H9 (cell line): ENCODE measurements around the gene LGALS8. TPM values are rescaled to one million over a fixed set of nuclear protein-coding genes. Genes with fewer than 3 reads are reported as not detected.

Experiments used
- DNase-seq: peaks from one replicate; pipeline ENCODE4 v3.0.0-alpha.2; 2017
- H2AFZ ChIP-seq: one replicate; pipeline ENCODE4 v1.6.1; 2013; ENCODE audit warnings: mild to moderate bottlenecking, low read length, control low read depth, moderate library complexity
- H2AK5ac ChIP-seq: 2 replicates; pipeline ENCODE4 v1.6.1; 2013; ENCODE audit warnings: low read length, control low read depth, mixed read lengths; ENCODE audit not compliant: insufficient read length
- H2BK120ac ChIP-seq: one replicate; pipeline ENCODE4 v1.6.1; 2013; ENCODE audit warnings: low read depth, mild to moderate bottlenecking, low read length, control low read depth, inconsistent platforms; ENCODE audit not compliant: poor library complexity, severe bottlenecking
- H2BK12ac ChIP-seq: 2 replicates; pipeline ENCODE4 v1.6.1; 2013; ENCODE audit warnings: low read length, control low read depth, mixed read lengths, low read depth; ENCODE audit not compliant: insufficient read length
- H2BK15ac ChIP-seq: 2 replicates; pipeline ENCODE4 v1.6.1; 2013; ENCODE audit warnings: low read depth, low read length, control low read depth
- H2BK20ac ChIP-seq: one replicate; pipeline ENCODE4 v1.6.1; 2013; ENCODE audit warnings: low read depth, mild to moderate bottlenecking, low read length, control low read depth, inconsistent platforms; ENCODE audit not compliant: poor library complexity, severe bottlenecking
- H2BK5ac ChIP-seq: 2 replicates; pipeline ENCODE4 v1.6.1; 2013; ENCODE audit warnings: low read length, control low read depth, mixed read lengths; ENCODE audit not compliant: insufficient read length
- H3K14ac ChIP-seq: 2 replicates; pipeline ENCODE4 v1.6.1; 2013; ENCODE audit warnings: low read length, control low read depth; ENCODE audit not compliant: insufficient read depth
- H3K18ac ChIP-seq: 2 replicates; pipeline ENCODE4 v1.6.1; 2013; ENCODE audit warnings: low read depth, mild to moderate bottlenecking, mixed read lengths, low read length, control low read depth; ENCODE audit not compliant: insufficient read length
- H3K23ac ChIP-seq: 2 replicates; pipeline ENCODE4 v1.6.1; 2013; ENCODE audit warnings: low read length, control low read depth, mixed read lengths, low read depth; ENCODE audit not compliant: insufficient read length
- H3K23me2 ChIP-seq: 2 replicates; pipeline ENCODE4 v1.6.1; 2013; ENCODE audit warnings: low read depth, mild to moderate bottlenecking, mixed read lengths, low read length, control low read depth; ENCODE audit not compliant: insufficient read length, poor library complexity, severe bottlenecking
- H3K27ac ChIP-seq: 2 replicates; pipeline ENCODE4 v1.5.1; 2013; ENCODE audit warnings: low read length, control low read depth, mixed read lengths, low read depth; ENCODE audit not compliant: insufficient read length
- H3K27me3 ChIP-seq: 2 replicates; pipeline ENCODE4 v1.6.1; 2013; ENCODE audit warnings: low read length, control low read depth, inconsistent platforms; ENCODE audit not compliant: insufficient read depth
- H3K4ac ChIP-seq: 2 replicates; pipeline ENCODE4 v1.6.1; 2013; ENCODE audit warnings: low read depth, mild to moderate bottlenecking, control low read depth, inconsistent platforms, low read length, moderate library complexity
- H3K4me1 ChIP-seq: 2 replicates; pipeline ENCODE4 v1.6.1; 2013; ENCODE audit warnings: low read length, control low read depth, inconsistent platforms; ENCODE audit not compliant: insufficient read depth
- H3K4me2 ChIP-seq: 2 replicates; pipeline ENCODE4 v1.6.1; 2013; ENCODE audit warnings: low read length, control low read depth, mixed read lengths; ENCODE audit not compliant: insufficient read length, insufficient read depth
- H3K56ac ChIP-seq: 2 replicates; pipeline ENCODE4 v1.6.1; 2013; ENCODE audit warnings: low read depth, mild to moderate bottlenecking, mixed read lengths, low read length, control low read depth; ENCODE audit not compliant: insufficient read length
- H3K79me1 ChIP-seq: 2 replicates; pipeline ENCODE4 v1.6.1; 2013; ENCODE audit warnings: low read depth, mild to moderate bottlenecking, moderate library complexity, low read length, control low read depth, inconsistent platforms; ENCODE audit not compliant: insufficient read depth, poor library complexity, severe bottlenecking
- H3K79me2 ChIP-seq: 2 replicates; pipeline ENCODE4 v1.6.1; 2013; ENCODE audit warnings: low read length, control low read depth, inconsistent platforms; ENCODE audit not compliant: insufficient read depth
- H3K9ac ChIP-seq: 2 replicates; pipeline ENCODE4 v1.6.1; 2013; ENCODE audit warnings: low read length, control low read depth, mixed read lengths; ENCODE audit not compliant: insufficient read length; ENCODE audit errors: extremely low read depth
- H3K9me3 ChIP-seq: one replicate; pipeline ENCODE4 v1.6.1; 2013; ENCODE audit warnings: low read depth, low read length, inconsistent platforms; ENCODE audit not compliant: control insufficient read depth
- H3T11ph ChIP-seq: one replicate; pipeline ENCODE4 v1.6.1; 2013; ENCODE audit warnings: mild to moderate bottlenecking, low read length, control low read depth, inconsistent platforms
- H4K20me1 ChIP-seq: one replicate; pipeline ENCODE4 v1.6.1; 2013; ENCODE audit not compliant: control insufficient read depth, insufficient read length, insufficient read depth
- H4K5ac ChIP-seq: 2 replicates; pipeline ENCODE4 v1.6.1; 2013; ENCODE audit warnings: low read depth, mild to moderate bottlenecking, mixed read lengths, low read length, control low read depth; ENCODE audit not compliant: insufficient read length
- H4K8ac ChIP-seq: replicated peaks from 2 replicates; pipeline ENCODE4 v1.6.1; 2013; ENCODE audit warnings: low read length, control low read depth, mixed read lengths, low read depth; ENCODE audit not compliant: insufficient read length
- H4K91ac ChIP-seq: 2 replicates; pipeline ENCODE4 v1.6.1; 2013; ENCODE audit warnings: low read depth, mild to moderate bottlenecking, moderate library complexity, mixed read lengths, low read length, control low read depth; ENCODE audit not compliant: insufficient read length
- H3K27ac Mint-ChIP-seq, 3 experiments: 2 replicates in 2 of 3; 3 replicates in 1 of 3; pipeline ENCODE4 v1.8.0; 2020 to 2021; ENCODE audit warnings: mixed read lengths in 3 of 3, mild to moderate bottlenecking in 1 of 3, moderate library complexity in 1 of 3
- H3K27me3 Mint-ChIP-seq: 2 replicates; pipeline ENCODE4 v1.8.0; 2021; ENCODE audit warnings: low read depth, mild to moderate bottlenecking, moderate library complexity, mixed read lengths
- H3K36me3 Mint-ChIP-seq, 3 experiments: 2 replicates in 2 of 3; 3 replicates in 1 of 3; pipeline ENCODE4 v1.8.0; 2020 to 2021; ENCODE audit warnings: low read depth in 3 of 3, mixed read lengths in 3 of 3; ENCODE audit not compliant: insufficient read depth in 1 of 3
- H3K4me1 Mint-ChIP-seq, 2 experiments: 2 replicates each; pipeline ENCODE4 v1.8.0; 2020; ENCODE audit warnings: mixed read lengths in 2 of 2
- H3K4me3 Mint-ChIP-seq, 2 experiments: 2 replicates in 1 of 2; 3 replicates in 1 of 2; pipeline ENCODE4 v1.8.0; 2020 to 2021; ENCODE audit warnings: mild to moderate bottlenecking in 2 of 2, mixed read lengths in 2 of 2, moderate library complexity in 1 of 2
- H3K9me3 Mint-ChIP-seq, 2 experiments: 2 replicates in 1 of 2; 3 replicates in 1 of 2; pipeline ENCODE4 v1.8.0; 2020; ENCODE audit warnings: mild to moderate bottlenecking in 2 of 2, mixed read lengths in 2 of 2, moderate library complexity in 1 of 2
- CTCF ChIP-seq: fragments of 200-600 bp; sonication (generic); conservative IDR thresholded peaks from 3 replicates; pipeline ENCODE4 v1.8.0; 2021; ENCODE audit warnings: antibody characterized with exemption, mild to moderate bottlenecking
- WGBS: extraction: QIAGEN DNeasy Blood & Tissue Kit; methylation state at CpG from one replicate; pipeline ENCODE4 v1.1.7; 2013; ENCODE audit warnings: missing lambda C conversion rate, low lambda C conversion rate, mixed read lengths; ENCODE audit not compliant: insufficient read length; ENCODE audit errors: extremely low coverage; 5-methylcytosine and 5-hydroxymethylcytosine counted together
- total RNA-seq: library from RNA; stranded (reverse); gene quantifications from 2 replicates; pipeline ENCODE4 v1.2.1, GENCODE V29; 2021

The LGALS8 gene
- total RNA-seq, 1 experiment from 2014 or later: 14.2 TPM

GRCh38 chr1:236536540-236536939, 12.8 kb downstream of the LGALS8 start:
- H3K27me3 ChIP-seq: no peaks in the 10 kb centered on the region
- H4K20me1 ChIP-seq: no peaks in the 10 kb centered on the region
- H2AFZ ChIP-seq: no peak overlapping the region
- no peak overlapping the region for H3K4me3 Mint-ChIP-seq
- no peak overlapping the region for H3K14ac ChIP-seq
- no peak overlapping the region for H4K91ac ChIP-seq
- H2BK120ac ChIP-seq: no peak overlapping the region
- H3K23me2 ChIP-seq: no peaks in the 10 kb centered on the region
- no peaks in the 10 kb centered on the region for H3K9me3 ChIP-seq
- H3K4me1 ChIP-seq: no peaks in the 10 kb centered on the region
- H3K4ac ChIP-seq: no peak overlapping the region
- H3K9ac ChIP-seq: no peak overlapping the region
- peak; percentile 44 for DNase-seq
- H3K79me1 ChIP-seq: no peaks in the 10 kb centered on the region
- peaks cover 2% of the 10 kb centered on the region in 2 experiments; a peak in 1 of 4 replicates for H3K4me1 Mint-ChIP-seq
- no peak overlapping the region for H4K8ac ChIP-seq
- no peak overlapping the region for H3K18ac ChIP-seq
- WGBS: no CpG with 5 or more reads among the region's 5 CpGs
- no peak overlapping the region for H2BK15ac ChIP-seq
- no peak overlapping the region for H3K23ac ChIP-seq
- TF ChIP-seq CTCF: no peak
- H3K27ac ChIP-seq: no peak overlapping the region
- no peak overlapping the region for H3T11ph ChIP-seq
- H3K36me3 Mint-ChIP-seq: peaks cover 0 to 11% (median under 1%) of the 10 kb centered on the region in 3 experiments; a peak in 3 of 7 replicates
- no peak overlapping the region for H3K56ac ChIP-seq
- no peak overlapping the region for H4K5ac ChIP-seq
- no peaks in the 10 kb centered on the region for H3K27me3 Mint-ChIP-seq
- H2AK5ac ChIP-seq: no peak overlapping the region
- H3K27ac Mint-ChIP-seq: no peak overlapping the region
- no peaks in the 10 kb centered on the region for H3K79me2 ChIP-seq
- no peaks in the 10 kb centered on the region; a peak in 1 of 5 replicates for H3K9me3 Mint-ChIP-seq
- H3K4me2 ChIP-seq: no peak overlapping the region
- no peak overlapping the region for H2BK5ac ChIP-seq
- no peak overlapping the region for H2BK20ac ChIP-seq
- no peak overlapping the region for H2BK12ac ChIP-seq
